PC-9 (cell line): ENCODE measurements around the gene PEX5.
"Not testable (repeated sequence)": the region's sequence is repeated elsewhere in the genome, so short reads cannot be mapped to it uniquely, and the experiment has no call there.

Experiments used
- CTCF ChIP-seq: fragments of 200-600 bp; sonication (generic); conservative IDR thresholded peaks from 2 replicates; pipeline ENCODE4 v1.6.1; 2017; ENCODE audit warnings: mixed run types, antibody characterized with exemption, mild to moderate bottlenecking, moderate library complexity
- EZH2 ChIP-seq: fragments of 200-600 bp; sonication (generic); IDR thresholded peaks from 2 replicates; pipeline ENCODE4 v1.8.0; 2017; ENCODE audit warnings: antibody characterized with exemption, low read depth

- not testable (repeated sequence) for TF ChIP-seq CTCF, EZH2
These were observed 3.4 kb upstream of the PEX5 start for GRCh38 chr12:7186058-7186457.
